H1 (cell line): ENCODE data around the gene NDUFB8. TPM values are rescaled to one million over a fixed set of nuclear protein-coding genes. Genes with fewer than 3 reads are reported as not detected.

ENCODE experiments used
- CTCF ChIA-PET: fragments of 300-600 bp; sonication (Branson Sonifier 250); formaldehyde crosslinking; loops from one replicate; lab custom pipeline; 2021; ENCODE audit not compliant: partially characterized antibody; lab: Charles Lee
- POLR2A ChIA-PET: fragments of 300-600 bp; sonication (Branson Sonifier 250); formaldehyde crosslinking; loops from one replicate; lab custom pipeline; 2021; ENCODE audit warnings: inconsistent platforms; ENCODE audit not compliant: partially characterized antibody; lab: Charles Lee
- DNase-seq, 2 experiments: peaks; one replicate each; pipeline versions ENCODE4 v3.0.0 to v3.0.0-alpha.2; 2010 to 2022; ENCODE audit warnings: low spot score in 2 of 2, low read depth in 1 of 2, mixed read lengths in 1 of 2
- FAIRE-seq: peaks from 2 replicates; lab custom pipeline; 2011; peaks lifted over from hg19 to GRCh38; lab: Jason Lieb, UNC
- H2AFZ ChIP-seq: 2 replicates; pipeline ENCODE4 v1.8.1; 2012; ENCODE audit warnings: low read length, inconsistent platforms
- H2AK5ac ChIP-seq: 2 replicates; pipeline ENCODE4 v1.6.1; 2013; ENCODE audit warnings: low read depth, low read length
- H2BK120ac ChIP-seq: replicated peaks from 2 replicates; pipeline ENCODE3; 2013; ENCODE audit warnings: low read depth, low read length, inconsistent platforms
- H2BK12ac ChIP-seq: 2 replicates; pipeline ENCODE4 v1.6.1; 2013; ENCODE audit warnings: low read depth, low read length
- H2BK15ac ChIP-seq: 2 replicates; pipeline ENCODE4 v1.6.1; 2013; ENCODE audit warnings: low read length
- H2BK20ac ChIP-seq: 2 replicates; pipeline ENCODE4 v1.6.1; 2013; ENCODE audit warnings: low read length
- H2BK5ac ChIP-seq: 2 replicates; pipeline ENCODE4 v1.6.1; 2013; ENCODE audit warnings: low read depth, low read length
- H3K14ac ChIP-seq: 2 replicates; pipeline ENCODE4 v1.6.1; 2013; ENCODE audit warnings: inconsistent platforms; ENCODE audit not compliant: insufficient read length
- H3K18ac ChIP-seq: 2 replicates; pipeline ENCODE4 v1.6.1; 2013; ENCODE audit warnings: low read length; ENCODE audit errors: extremely low read depth
- H3K23ac ChIP-seq: 2 replicates; pipeline ENCODE4 v1.6.1; 2013; ENCODE audit warnings: inconsistent platforms; ENCODE audit not compliant: insufficient read length
- H3K23me2 ChIP-seq: 2 replicates; pipeline ENCODE4 v1.6.1; 2013; ENCODE audit warnings: low read depth, low read length
- H3K27ac ChIP-seq: 2 replicates; pipeline ENCODE4 v1.6.1; 2011; ENCODE audit warnings: low read depth, low read length, inconsistent platforms
- H3K27me3 ChIP-seq, 4 experiments: replicated peaks in 1 of 4; 1 replicate in 1 of 4; 2 replicates in 3 of 4; pipeline versions ENCODE4 v1.6.1 to v1.8.1; 2011 to 2013; ENCODE audit warnings: low read length in 3 of 4, mild to moderate bottlenecking in 3 of 4, inconsistent platforms in 2 of 4, mixed read lengths in 2 of 4, moderate library complexity in 1 of 4; ENCODE audit not compliant: control insufficient read depth in 3 of 4, insufficient read depth in 3 of 4; ENCODE audit errors: extremely low read depth in 1 of 4
- H3K36me3 ChIP-seq, 4 experiments: 2 replicates each; pipeline versions ENCODE4 v1.6.1 to v1.8.1; 2011 to 2013; ENCODE audit warnings: mild to moderate bottlenecking in 4 of 4, low read length in 3 of 4, moderate library complexity in 2 of 4, control low read depth in 1 of 4, inconsistent platforms in 1 of 4; ENCODE audit not compliant: insufficient read depth in 4 of 4, control insufficient read depth in 2 of 4
- H3K4ac ChIP-seq: replicated peaks from 2 replicates; pipeline ENCODE3; 2013; ENCODE audit warnings: low read length, low read depth, mixed read lengths, inconsistent platforms; ENCODE audit not compliant: insufficient read length
- H3K4me1 ChIP-seq, 4 experiments: replicated peaks in 1 of 4; 1 replicate in 1 of 4; 2 replicates in 3 of 4; pipeline versions ENCODE4 v1.6.1 to v1.8.1; 2011 to 2013; ENCODE audit warnings: low read length in 3 of 4, inconsistent platforms in 2 of 4, mixed read lengths in 1 of 4; ENCODE audit not compliant: insufficient read depth in 4 of 4, control insufficient read depth in 3 of 4
- H3K4me2 ChIP-seq, 2 experiments: 2 replicates each; pipeline versions ENCODE4 v1.6.1 to v1.8.1; 2011 to 2013; ENCODE audit warnings: low read depth in 2 of 2, low read length in 2 of 2, control low read depth in 1 of 2, inconsistent platforms in 1 of 2, mild to moderate bottlenecking in 1 of 2; ENCODE audit not compliant: insufficient read depth in 1 of 2
- H3K4me3 ChIP-seq, 4 experiments: fragments of 200-600, 300-600 bp in 1 of 4; sonication (generic), shearing (Covaris generic), sonication (Bioruptor Twin) in 1 of 4; 2 replicates each; pipeline versions ENCODE4 v1.5.1 to v1.8.1; 2011 to 2016; ENCODE audit warnings: low read length in 4 of 4, low read depth in 3 of 4, control low read depth in 2 of 4, inconsistent platforms in 2 of 4, mild to moderate bottlenecking in 2 of 4, mixed read lengths in 1 of 4, moderate library complexity in 1 of 4; ENCODE audit not compliant: insufficient read depth in 2 of 4; ENCODE audit errors: extremely low read depth in 1 of 4
- H3K56ac ChIP-seq: replicated peaks from 2 replicates; pipeline ENCODE3; 2013; ENCODE audit warnings: low read depth, mild to moderate bottlenecking, mixed read lengths, low read length, inconsistent platforms; ENCODE audit not compliant: insufficient read length
- H3K79me1 ChIP-seq: 2 replicates; pipeline ENCODE4 v1.6.1; 2013; ENCODE audit warnings: low read depth, low read length, control low read depth
- H3K79me2 ChIP-seq, 2 experiments: 2 replicates each; pipeline versions ENCODE4 v1.6.1 to v1.8.1; 2012 to 2013; ENCODE audit warnings: low read length in 2 of 2, mild to moderate bottlenecking in 2 of 2, inconsistent platforms in 1 of 2; ENCODE audit not compliant: insufficient read depth in 2 of 2, control insufficient read depth in 1 of 2
- H3K9ac ChIP-seq, 4 experiments: replicated peaks in 1 of 4; 1 replicate in 1 of 4; 2 replicates in 3 of 4; pipeline versions ENCODE4 v1.6.1 to v1.8.1; 2011 to 2013; ENCODE audit warnings: low read depth in 3 of 4, low read length in 3 of 4, control low read depth in 2 of 4, mild to moderate bottlenecking in 2 of 4, moderate library complexity in 2 of 4, inconsistent platforms in 1 of 4; ENCODE audit errors: extremely low read depth in 1 of 4
- H3K9me3 ChIP-seq, 2 experiments: 2 replicates each; pipeline versions ENCODE4 v1.6.1 to v1.8.1; 2012 to 2013; ENCODE audit warnings: mild to moderate bottlenecking in 2 of 2, moderate library complexity in 2 of 2, control low read depth in 1 of 2, inconsistent platforms in 1 of 2, low read depth in 1 of 2, low read length in 1 of 2, mixed read lengths in 1 of 2; ENCODE audit not compliant: insufficient read depth in 2 of 2
- H4K20me1 ChIP-seq, 2 experiments: replicated peaks in 1 of 2; 2 replicates each; pipeline versions ENCODE3 to v1.8.1; 2011 to 2013; ENCODE audit warnings: inconsistent platforms in 2 of 2, low read length in 2 of 2, mild to moderate bottlenecking in 1 of 2; ENCODE audit not compliant: insufficient read depth in 2 of 2, control insufficient read depth in 1 of 2
- H4K5ac ChIP-seq: 2 replicates; pipeline ENCODE4 v1.6.1; 2013; ENCODE audit warnings: low read length, low read depth, mixed read lengths, inconsistent platforms; ENCODE audit not compliant: insufficient read length
- H4K8ac ChIP-seq: 2 replicates; pipeline ENCODE4 v1.8.0; 2013; ENCODE audit warnings: mild to moderate bottlenecking, moderate library complexity, low read length, inconsistent platforms; ENCODE audit not compliant: insufficient read depth; ENCODE audit errors: extremely low read depth
- H4K91ac ChIP-seq: replicated peaks from 2 replicates; pipeline ENCODE3; 2013; ENCODE audit warnings: low read length, mixed read lengths, inconsistent platforms; ENCODE audit not compliant: insufficient read length
- BRCA1 ChIP-seq: IDR thresholded peaks from 2 replicates; pipeline ENCODE4 v1.6.1; 2012; ENCODE audit warnings: low read depth, low read length, improper control_type of control experiment
- E2F6 ChIP-seq: IDR thresholded peaks from 2 replicates; pipeline ENCODE4 v1.6.1; 2012; ENCODE audit warnings: inconsistent platforms
- HDAC6 ChIP-seq: IDR thresholded peaks from one replicate; pipeline ENCODE4 v1.7.1; 2012; ENCODE audit warnings: low read depth, mild to moderate bottlenecking, inconsistent platforms, low read length, moderate library complexity
- KDM5A ChIP-seq: fragments of 200-600 bp; IDR thresholded peaks from 2 replicates; pipeline ENCODE4 v1.7.1; 2012; ENCODE audit warnings: mild to moderate bottlenecking, low read length, inconsistent platforms, mixed read lengths
- NANOG ChIP-seq: IDR thresholded peaks from 2 replicates; pipeline ENCODE4 v1.6.1; 2011; ENCODE audit warnings: low read length, low read depth, mild to moderate bottlenecking, inconsistent platforms; ENCODE audit not compliant: insufficient read depth, poor library complexity, severe bottlenecking
- NRF1 ChIP-seq: IDR thresholded peaks from 2 replicates; pipeline ENCODE4 v1.6.1; 2011; ENCODE audit warnings: mild to moderate bottlenecking, low read depth, low read length, improper control_type of control experiment
- POLR2AphosphoS5 ChIP-seq: IDR thresholded peaks from 2 replicates; pipeline ENCODE4 v1.6.1; 2011; ENCODE audit warnings: low read depth, low read length
- RAD21 ChIP-seq, 2 experiments: IDR thresholded peaks in 1 of 2; conservative IDR thresholded peaks in 1 of 2; 2 replicates each; pipeline ENCODE4 v1.6.1; 2011; ENCODE audit warnings: low read depth in 2 of 2, low read length in 2 of 2, improper control_type of control experiment in 1 of 2, inconsistent platforms in 1 of 2, mild to moderate bottlenecking in 1 of 2, moderate library complexity in 1 of 2
- RXRA ChIP-seq: IDR thresholded peaks from 2 replicates; pipeline ENCODE4 v1.6.1; 2011; ENCODE audit warnings: low read depth, mild to moderate bottlenecking, low read length, moderate library complexity; ENCODE audit not compliant: insufficient read depth
- SAP30 ChIP-seq: fragments of 300-600 bp; sonication (generic); IDR thresholded peaks from 2 replicates; pipeline ENCODE4 v1.7.1; 2012; ENCODE audit warnings: low read length, moderate library complexity, mild to moderate bottlenecking, inconsistent platforms; ENCODE audit not compliant: insufficient read depth, insufficient replicate concordance
- SIX5 ChIP-seq: IDR thresholded peaks from 2 replicates; pipeline ENCODE4 v1.6.1; 2011; ENCODE audit warnings: mild to moderate bottlenecking, low read depth, low read length
- TBP ChIP-seq: IDR thresholded peaks from 2 replicates; pipeline ENCODE4 v1.6.1; 2011; ENCODE audit warnings: low read depth, low read length, improper control_type of control experiment
- TEAD4 ChIP-seq: IDR thresholded peaks from 2 replicates; pipeline ENCODE4 v1.6.1; 2012; ENCODE audit warnings: low read depth, low read length, inconsistent platforms, mixed read lengths
- WGBS, 2 experiments: shearing (Covaris generic) in 1 of 2; methylation state at CpG; one replicate each; pipeline versions ENCODE4 v1.1.6 to v1.1.7; 2013 to 2015; ENCODE audit warnings: low lambda C conversion rate in 2 of 2, mixed read lengths in 2 of 2, inconsistent platforms in 1 of 2, low coverage in 1 of 2, missing lambda C conversion rate in 1 of 2; ENCODE audit not compliant: insufficient replicate concordance in 2 of 2, insufficient coverage in 1 of 2, insufficient read length in 1 of 2; ENCODE audit errors: extremely low coverage in 1 of 2, missing lambda C conversion rate in 1 of 2; 5-methylcytosine and 5-hydroxymethylcytosine counted together
- polyA plus RNA-seq, 7 experiments: library from polyadenylated mRNA; depleted of rRNA in 3 of 7; stranded (reverse) in 5 of 7; unstranded in 2 of 7; fragments of >200 nt in 5 of 7; fragments of 200-250 nt in 2 of 7; gene quantifications; 1 replicate in 5 of 7; 2 replicates in 1 of 7; 4 replicates in 1 of 7; pipeline versions ENCODE4 v1.2.1 to v1.2.3, GENCODE V29; 2011 to 2013; ENCODE audit warnings: missing spikeins in 2 of 7, mixed read lengths in 2 of 7
- total RNA-seq: library from RNA; stranded (reverse); fragmentation: NEBNext Ultra II Directional; extraction: Animal tissue kit (Norgen Biotek cat#: 25700); gene quantifications from 2 replicates; pipeline ENCODE4 v1.2.1, GENCODE V29; 2021

The NDUFB8 gene
- total and polyA plus RNA-seq, 2 of the 8 experiments (the other 6 are each of a cell fraction or from before 2014, with no cell fraction given): 175 to 455 TPM

GRCh38 chr10:100576282-100576635, 46.6 kb upstream of the NDUFB8 start:
- Histone ChIP-seq H3K4ac (no peak overlapping the region), H3K9me3 (no peaks in the 10 kb centered on the region), H3K79me2 (no peaks in the 10 kb centered on the region), H3K27ac (no peak overlapping the region), H3K23me2 (no peaks in the 10 kb centered on the region; the same call in 1 of the 2 replicates), H3K23ac (no peak overlapping the region), H4K8ac (no peak overlapping the region), H4K91ac (no peak overlapping the region), H2BK20ac (no peak overlapping the region), H3K14ac (no peak overlapping the region), H2AFZ (no peak overlapping the region), H3K18ac (no peak overlapping the region), H4K5ac (no peak overlapping the region), H2BK12ac (no peak overlapping the region), H3K4me3 (no peak overlapping the region), H2BK15ac (no peak overlapping the region), H3K36me3 (no peaks in the 10 kb centered on the region), H2AK5ac (no peak overlapping the region), H3K56ac (no peak overlapping the region), H4K20me1 (no peaks in the 10 kb centered on the region), H2BK5ac (no peak overlapping the region), H2BK120ac (no peak overlapping the region), H3K4me1 (no peaks in the 10 kb centered on the region), H3K4me2 (no peak overlapping the region), H3K9ac (no peak overlapping the region; a peak in 1 of 7 replicates), H3K27me3 (peaks cover 0 to 4% (median 0%) of the 10 kb centered on the region in 4 experiments; a peak in 3 of 7 replicates), H3K79me1 (no peaks in the 10 kb centered on the region)
- POLR2A ChIA-PET: no interaction called here
- CTCF ChIA-PET: interaction anchor here (0.6 to 4.4 kb wide), 11 partner anchors 8 to 303 kb away, joined by 3 to 40 read pairs (median 3); no protein-coding TSS in a partner anchor
- FAIRE-seq: no peak
- WGBS, 2 experiments: 88% methylated on average over 5 of the region's 5 CpGs; no CpG with 5 or more reads in 1 of the 2 experiments
- DNase-seq: no peak
- TF ChIP-seq NANOG (no peak), RXRA (no peak), NRF1 (no peak), SIX5 (no peak), POLR2AphosphoS5 (no peak), BRCA1 (no peak), KDM5A (no peak), E2F6 (no peak), TBP (no peak), SAP30 (no peak), RAD21 (IDR thresholded peaks at IDR 0.05 in 1 of 2, conservative IDR thresholded peaks at IDR 0.05 in 1 of 2; ENCODE audit: low read depth in 2 of 2, low read length in 2 of 2) (no peak), TEAD4 (no peak), HDAC6 (no peak)
